A549 (cell line): ENCODE data around the gene AMMECR1. TPM values are rescaled to one million over a fixed set of nuclear protein-coding genes. Genes with fewer than 3 reads are reported as not detected.

ENCODE experiments used
- ATAC-seq, 2 experiments: fragments of 200-7000 bp in 1 of 2; fragments of >200 bp in 1 of 2; cut with Nextera tagmentation in 1 of 2; cut with Tn5 transposase in 1 of 2; 3 replicates each; pipeline versions ENCODE4 v1.8.0 to v1.9.1; 2018 to 2020; ENCODE audit warnings: mild to moderate bottlenecking in 1 of 2, moderate library complexity in 1 of 2
- CTCF ChIA-PET: fragments of 300-600 bp; sonication (Branson Sonifier 250); formaldehyde crosslinking; extraction: SDS; loops from one replicate; lab custom pipeline; 2021; ENCODE audit warnings: antibody characterized with exemption, inconsistent platforms; lab: Yijun Ruan, JAX
- POLR2A ChIA-PET: fragments of 350-600 bp; formaldehyde crosslinking; extraction: SDS; loops from one replicate; lab custom pipeline; 2021; ENCODE audit warnings: antibody characterized with exemption, inconsistent platforms; lab: Yijun Ruan, JAX
- DNase-seq, 2 experiments: peaks; one replicate each; pipeline versions ENCODE4 v3.0.0 to v3.0.0-alpha.2; 2011 to 2016; ENCODE audit warnings: low read depth in 1 of 2, low spot score in 1 of 2
- FAIRE-seq: peaks from 2 replicates; lab custom pipeline; 2011; peaks lifted over from hg19 to GRCh38; lab: Jason Lieb, UNC
- H3K27ac ChIP-seq, 2 experiments: fragments of >200 bp; sonication (Bioruptor Twin); formaldehyde crosslinking; 3 replicates each; pipeline ENCODE4 v1.5.1; 2016 to 2017
- H3K4me1 ChIP-seq: fragments of >200 bp; sonication (Bioruptor Twin); formaldehyde crosslinking; 3 replicates; pipeline ENCODE4 v1.6.1; 2016
- H3K4me2 ChIP-seq: fragments of >200 bp; sonication (Bioruptor Twin); formaldehyde crosslinking; 3 replicates; pipeline ENCODE4 v1.6.1; 2016
- H3K4me3 ChIP-seq: fragments of >200 bp; sonication (Bioruptor Twin); formaldehyde crosslinking; 3 replicates; pipeline ENCODE4 v1.5.1; 2016
- H3K9me3 ChIP-seq: fragments of >200 bp; sonication (Bioruptor Twin); formaldehyde crosslinking; 3 replicates; pipeline ENCODE4 v1.6.1; 2016
- BCL3 ChIP-seq: fragments of >200 bp; sonication (Bioruptor Twin); formaldehyde crosslinking; IDR thresholded peaks from 3 replicates; pipeline ENCODE4 v1.6.1; 2016
- CBX8 ChIP-seq: fragments of 200-600 bp; sonication (generic); IDR thresholded peaks from 2 replicates; pipeline ENCODE4 v1.6.1; 2016
- EHMT2 ChIP-seq: fragments of 200-600 bp; sonication (generic); IDR thresholded peaks from 2 replicates; pipeline ENCODE4 v1.6.1; 2016; ENCODE audit warnings: antibody characterized with exemption, low read depth, mild to moderate bottlenecking, moderate library complexity
- GATA3 ChIP-seq: IDR thresholded peaks from 2 replicates; pipeline ENCODE4 v1.6.1; 2012; ENCODE audit warnings: borderline replicate concordance
- HES2 ChIP-seq: fragments of >200 bp; sonication (Bioruptor Twin); formaldehyde crosslinking; IDR thresholded peaks from 2 replicates; pipeline ENCODE4 v1.6.1; 2016
- HMGXB4 ChIP-seq: fragments of 250-450 bp; sonication (Bioruptor Pico); IDR thresholded peaks from 2 replicates; pipeline ENCODE4 v1.5.0; 2021; ENCODE audit warnings: mild to moderate bottlenecking, moderate library complexity, borderline replicate concordance
- HOXA7 ChIP-seq: fragments of 250-450 bp; sonication (Bioruptor Pico); IDR thresholded peaks from 2 replicates; pipeline ENCODE4 v1.5.0; 2020; ENCODE audit warnings: mild to moderate bottlenecking, moderate library complexity
- HOXB13 ChIP-seq: fragments of 250-450 bp; sonication (Bioruptor Pico); IDR thresholded peaks from 2 replicates; pipeline ENCODE4 v1.5.0; 2020; ENCODE audit warnings: low read depth, mild to moderate bottlenecking, moderate library complexity
- JUN ChIP-seq, 2 experiments: fragments of >200 bp; sonication (Bioruptor Twin); formaldehyde crosslinking; IDR thresholded peaks; 2 replicates in 1 of 2; 3 replicates in 1 of 2; pipeline ENCODE4 v1.6.1; 2016 to 2017
- JUNB ChIP-seq: fragments of >200 bp; sonication (Bioruptor Twin); formaldehyde crosslinking; IDR thresholded peaks from 2 replicates; pipeline ENCODE4 v1.6.1; 2016
- KDM5A ChIP-seq: fragments of 200-600 bp; sonication (generic); IDR thresholded peaks from 2 replicates; pipeline ENCODE4 v1.6.1; 2016; ENCODE audit warnings: antibody characterized with exemption, mild to moderate bottlenecking
- MAFK ChIP-seq: fragments of 450-650 bp; IDR thresholded peaks from 2 replicates; pipeline ENCODE4 v1.6.1; 2014; ENCODE audit not compliant: partially characterized antibody
- MAX ChIP-seq: IDR thresholded peaks from 2 replicates; pipeline ENCODE4 v1.6.1; 2012
- MYC ChIP-seq: IDR thresholded peaks from 2 replicates; pipeline ENCODE4 v1.6.1; 2012; ENCODE audit warnings: mild to moderate bottlenecking, inconsistent platforms, low read length, improper control_type of control experiment, borderline replicate concordance
- PBX3 ChIP-seq: IDR thresholded peaks from 2 replicates; pipeline ENCODE4 v1.6.1; 2012
- TFCP2L1 ChIP-seq: fragments of 250-450 bp; sonication (Bioruptor Pico); IDR thresholded peaks from 2 replicates; pipeline ENCODE4 v1.5.0; 2021; ENCODE audit warnings: mild to moderate bottlenecking
- WGBS: methylation state at CpG from one replicate; pipeline ENCODE4 v1.1.6; 2017; ENCODE audit errors: missing lambda C conversion rate; 5-methylcytosine and 5-hydroxymethylcytosine counted together
- polyA plus RNA-seq, 4 experiments: library from polyadenylated mRNA; depleted of rRNA in 3 of 4; stranded (reverse); fragments of >200 nt; fragmentation: RNase III in 1 of 4; extraction: RNeasy Plus Mini Kit Qiagen cat#74134 plus additional on column Dnase treatment in 1 of 4; gene quantifications; 2 replicates in 3 of 4; 3 replicates in 1 of 4; pipeline ENCODE4 v1.2.3, GENCODE V29; 2011 to 2017

The AMMECR1 gene
- polyA plus RNA-seq, 2 of the 4 experiments (the other 2 are of a cell fraction): 7.9 to 13.7 TPM

GRCh38 chrX:110251961-110252360, 65.9 kb downstream of the AMMECR1 start:
- POLR2A ChIA-PET: no interaction called here
- 91% methylated on average over 1 of the region's 1 CpG for WGBS

GRCh38 chrX:110251526-110251925, 66.4 kb downstream of the AMMECR1 start:
- H3K4me2 ChIP-seq: no peak overlapping the region

More at GRCh38 chrX:110251961-110252360, 65.9 kb downstream of the AMMECR1 start:
- H3K4me1 ChIP-seq: no peaks in the 10 kb centered on the region
- CTCF ChIA-PET: no interaction called here
- H3K9me3 ChIP-seq: no peaks in the 10 kb centered on the region
- H3K4me3 ChIP-seq: no peak overlapping the region
- H3K27ac ChIP-seq: no peak overlapping the region
- no peak for DNase-seq
- no peak for ATAC-seq
- FAIRE-seq: no peak
- H3K4me2 ChIP-seq: no peak overlapping the region
- no peak for TF ChIP-seq MAX
- no peak for TF ChIP-seq JUN (IDR thresholded peaks at IDR 0.05)

GRCh38 chrX:110250847-110251246, 67.0 kb downstream of the AMMECR1 start:
- CTCF ChIA-PET: no interaction called here
- WGBS: 96% methylated on average over 1 of the region's 1 CpG
- FAIRE-seq: no peak
- Histone ChIP-seq H3K4me2 (no peak overlapping the region), H3K9me3 (no peaks in the 10 kb centered on the region), H3K27ac (no peak overlapping the region), H3K4me1 (no peaks in the 10 kb centered on the region), H3K4me3 (no peak overlapping the region)
- POLR2A ChIA-PET: no interaction called here
- ATAC-seq: no peak
- no peak for TF ChIP-seq HMGXB4
- TF ChIP-seq TFCP2L1 (CRISPR knock-in tag): no peak
- TF ChIP-seq HES2: no peak
- no peak for TF ChIP-seq PBX3
- TF ChIP-seq BCL3: no peak
- TF ChIP-seq MYC: no peak
- no peak for TF ChIP-seq CBX8
- no peak for TF ChIP-seq KDM5A
- no peak for TF ChIP-seq MAFK
- DNase-seq: no peak

More at GRCh38 chrX:110251526-110251925, 66.4 kb downstream of the AMMECR1 start:
- no peak for DNase-seq
- CTCF ChIA-PET: no interaction called here
- Histone ChIP-seq H3K9me3 (no peaks in the 10 kb centered on the region), H3K4me1 (no peaks in the 10 kb centered on the region)
- no peak for TF ChIP-seq EHMT2
- TF ChIP-seq HMGXB4: no peak
- TF ChIP-seq HOXA7 (CRISPR knock-in tag): no peak
- no peak for TF ChIP-seq GATA3
- TF ChIP-seq MAX: no peak
- no peak for TF ChIP-seq JUNB
- no peak for TF ChIP-seq HOXB13 (CRISPR knock-in tag)
- TF ChIP-seq, all 56 proteins: peak for 0
- POLR2A ChIA-PET: no interaction called here
- ATAC-seq (no peak), FAIRE-seq (no peak)
- H3K4me3 ChIP-seq: no peak overlapping the region
- 74% methylated on average over 1 of the region's 1 CpG for WGBS
- no peak overlapping the region for H3K27ac ChIP-seq
